ENCODE data around the gene NUP62. TPM values are rescaled to one million over a fixed set of nuclear protein-coding genes. Genes with fewer than 3 reads are reported as not detected.

Gene NUP62
- total RNA-seq, 1 donor from 2014 or later = 46.0 TPM

GRCh38 chr19:49904136-49904535 is 25.2 kb downstream of the NUP62 start:
- no peak for DNase-seq (ENCODE audit: low read depth)

DNA sequence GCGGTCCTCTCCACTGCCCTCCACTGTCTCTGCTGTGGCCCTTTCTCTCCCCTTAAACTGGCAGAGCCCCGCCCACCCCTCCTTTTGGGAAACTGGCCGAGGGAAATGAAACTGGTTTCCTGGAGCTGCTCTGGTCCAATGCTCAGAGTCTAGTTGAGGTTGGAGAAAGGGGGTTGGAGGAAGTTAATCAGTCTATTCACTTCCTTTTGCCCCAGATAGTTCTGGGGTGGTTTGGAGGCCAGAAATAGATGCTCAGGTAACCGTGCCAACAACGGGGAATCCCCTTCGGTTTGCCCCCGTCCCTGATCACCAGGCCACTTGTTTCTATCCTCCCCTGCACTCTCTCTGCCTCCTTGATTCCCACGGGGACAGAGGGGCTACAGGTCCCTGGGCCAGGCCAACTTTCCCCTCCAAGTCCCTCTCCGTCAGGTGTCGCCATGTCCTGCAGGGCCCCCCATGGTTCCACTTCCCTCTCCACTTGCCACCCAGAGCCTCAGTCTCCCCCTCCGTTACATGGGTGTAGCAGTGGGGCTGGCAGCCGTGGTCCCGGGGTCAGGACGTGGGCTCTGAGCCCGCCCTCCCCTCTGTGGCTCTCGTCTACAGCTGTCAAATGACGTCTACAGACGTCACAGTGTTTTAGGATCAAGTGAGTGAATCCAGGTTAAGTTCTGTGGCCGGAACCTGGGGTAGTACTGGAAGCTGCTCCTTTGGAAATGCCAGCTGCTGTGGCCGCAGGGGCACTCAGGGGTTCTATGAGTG is 32.3 kb downstream of the NUP62 start, which contains the start of gene IL4I1:
IL4I1 (minus strand) TSS at position 25 of the 759 bp plus-strand sequence. CDS start 727 bp downstream, outside the sequence.
- peak; percentile 90 for DNase-seq (ENCODE audit: low read depth)

- DNase-seq (ENCODE audit: low read depth) = no peak
These were observed 33.6 kb downstream of the NUP62 start for GRCh38 chr19:49895566-49896297.

DNA sequence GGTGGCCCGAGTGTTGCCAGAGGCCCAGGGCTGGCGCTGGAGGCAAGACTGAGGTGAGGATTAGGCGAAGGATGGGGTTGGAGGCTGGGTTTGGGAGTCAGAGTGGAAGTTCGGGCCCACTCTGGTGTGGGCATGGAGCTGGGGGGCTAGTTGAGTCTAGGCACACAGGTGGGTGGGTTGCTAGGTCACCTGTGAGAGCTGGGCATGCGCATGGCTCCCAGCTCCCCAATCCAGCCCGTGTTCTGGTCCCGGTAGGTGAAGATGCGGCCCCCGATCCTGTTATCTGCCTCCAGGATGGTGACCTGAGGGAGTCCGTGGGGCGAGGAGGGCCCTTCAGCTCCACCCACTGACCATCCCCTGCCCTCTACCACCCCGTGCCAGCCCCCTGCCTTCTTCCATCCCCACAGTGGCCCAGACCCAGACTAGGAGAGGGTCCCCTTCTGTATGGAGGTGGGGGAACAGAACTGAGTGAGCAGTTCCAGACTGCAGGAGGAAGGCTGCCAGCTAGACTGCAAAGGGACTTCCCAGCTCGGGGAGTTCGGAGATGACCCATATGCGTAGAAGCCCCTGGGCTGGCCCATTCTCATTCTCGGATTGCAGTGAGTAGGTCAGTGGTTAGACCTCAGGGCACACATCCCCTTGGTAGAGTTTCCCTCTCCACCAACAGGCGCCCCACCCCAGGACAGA is 34.3 kb downstream of the NUP62 start:
- no peak for DNase-seq (ENCODE audit: low read depth)

- DNase-seq (ENCODE audit: low read depth) = no peak
These were observed 35.2 kb downstream of the NUP62 start for GRCh38 chr19:49894011-49894664.

DNA sequence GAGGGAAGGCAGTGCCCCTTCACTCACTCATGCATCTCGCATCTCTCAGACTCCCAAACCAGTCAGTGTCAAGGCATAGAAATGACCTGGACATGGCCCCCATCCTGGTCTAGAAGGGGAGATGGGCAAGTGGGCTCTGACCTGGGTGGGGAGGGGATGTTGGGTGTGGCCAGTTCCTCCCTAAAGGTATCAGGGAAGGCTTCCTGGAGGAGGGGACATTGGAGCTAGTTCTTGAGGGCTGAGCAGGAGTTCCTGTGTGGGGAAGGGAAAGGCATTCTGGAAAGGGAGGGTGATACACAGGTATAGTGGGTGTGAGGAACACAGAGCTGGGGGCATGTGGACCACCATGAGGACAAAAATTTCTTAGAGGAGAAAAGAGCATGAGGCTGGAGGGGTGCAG is 36.6 kb downstream of the NUP62 start:
- no peak for DNase-seq (ENCODE audit: low read depth)

- no peak for DNase-seq (ENCODE audit: low read depth)
These were observed 37.9 kb downstream of the NUP62 start for GRCh38 chr19:49891393-49891792.

- DNase-seq (ENCODE audit: low read depth) = no peak
These were observed 38.7 kb downstream of the NUP62 start for GRCh38 chr19:49890349-49891311.

GRCh38 chr19:49889687-49890348 is 39.5 kb downstream of the NUP62 start:
- peak; percentile 50 for DNase-seq (ENCODE audit: low read depth)

GRCh38 chr19:49889038-49889686 is 40.1 kb downstream of the NUP62 start:
- no peak for DNase-seq (ENCODE audit: low read depth)

DNA sequence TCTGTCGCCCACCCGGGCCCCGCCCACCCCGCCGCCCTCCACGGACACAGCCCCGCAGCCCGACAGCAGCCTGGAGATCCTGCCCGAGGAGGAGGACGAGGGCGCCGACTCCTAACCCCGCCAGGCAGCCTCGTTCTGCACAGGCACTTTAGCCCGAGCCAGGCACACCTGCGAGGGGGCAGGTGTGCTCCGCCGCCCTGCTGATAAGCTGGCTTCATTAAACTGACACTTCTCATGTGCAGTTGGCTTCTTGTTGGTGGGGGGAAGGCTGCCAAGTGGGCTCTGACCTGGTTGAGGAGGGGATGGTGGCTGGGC is 40.8 kb downstream of the NUP62 start:
- DNase-seq (ENCODE audit: low read depth) = no peak

DNA sequence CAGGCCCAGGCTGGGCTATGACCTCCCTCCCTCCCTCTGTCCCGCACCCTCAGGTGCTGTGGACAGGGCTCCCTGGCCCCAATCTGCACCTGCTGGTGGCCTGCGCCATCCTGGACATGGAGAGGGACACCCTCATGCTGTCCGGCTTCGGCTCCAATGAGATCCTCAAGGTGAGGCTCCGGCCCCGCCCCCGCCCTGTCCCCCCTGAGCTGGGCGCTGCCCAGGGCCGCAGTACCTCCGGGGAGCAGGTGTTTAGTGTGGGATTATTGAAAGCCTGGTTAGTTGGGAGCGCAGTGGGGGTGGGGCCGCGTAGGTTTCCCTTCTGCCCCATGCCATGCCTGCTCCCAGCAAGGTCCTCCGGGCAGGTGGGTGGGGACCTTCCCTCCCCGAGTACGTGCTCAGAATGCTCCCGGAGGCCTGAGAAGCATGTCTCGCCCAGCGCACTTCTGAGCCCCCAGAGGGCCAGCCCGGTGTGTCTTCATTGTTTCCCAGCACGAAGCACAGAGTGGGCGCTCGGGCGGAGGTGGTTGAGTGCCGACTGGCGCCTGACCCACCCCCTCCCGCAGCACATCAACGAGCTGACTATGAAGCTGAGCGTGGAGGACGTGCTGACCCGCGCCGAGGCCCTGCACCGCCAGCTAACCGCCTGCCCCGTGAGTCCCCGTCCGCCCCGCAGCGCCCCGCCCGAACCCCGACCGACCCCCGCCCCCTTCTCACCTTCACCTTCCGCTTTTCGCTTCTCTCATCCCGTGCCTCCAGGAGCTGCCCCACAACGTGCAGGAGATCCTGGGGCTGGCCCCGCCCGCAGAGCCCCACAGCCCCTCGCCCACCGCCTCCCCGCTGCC is 41.4 kb downstream of the NUP62 start:
- DNase-seq (ENCODE audit: low read depth) = no peak

DNA sequence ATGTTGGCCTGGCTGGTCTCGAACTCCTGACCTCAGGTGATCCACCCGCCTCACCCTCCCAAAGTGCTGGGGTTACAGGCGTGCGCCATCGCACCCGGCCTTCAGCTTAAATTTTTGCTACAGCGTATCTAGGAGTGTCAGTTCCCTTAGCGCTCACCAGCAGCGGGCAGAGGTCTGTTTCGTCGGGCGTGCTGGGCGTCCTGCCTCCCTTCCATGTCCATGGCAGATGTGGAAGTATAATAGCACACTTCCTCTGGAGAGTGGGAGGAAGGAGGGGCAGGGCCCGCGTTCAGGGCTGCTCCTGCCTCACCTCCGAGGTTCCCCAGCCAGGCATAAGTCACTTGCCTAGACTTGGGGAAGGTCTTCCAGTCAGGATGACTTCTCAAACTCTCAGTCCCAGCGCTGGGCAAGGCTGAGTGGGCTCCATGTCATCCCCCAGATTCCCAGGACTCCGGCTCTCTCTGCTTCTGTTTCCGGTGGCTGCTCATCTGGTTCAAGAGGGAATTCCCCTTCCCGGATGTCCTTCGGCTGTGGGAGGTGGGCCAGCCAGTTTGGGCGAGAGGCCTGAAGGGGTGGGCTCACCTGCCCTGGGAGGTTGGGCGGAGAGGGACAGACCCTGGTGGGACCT is 42.2 kb downstream of the NUP62 start:
- no peak for DNase-seq (ENCODE audit: low read depth)

DNA sequence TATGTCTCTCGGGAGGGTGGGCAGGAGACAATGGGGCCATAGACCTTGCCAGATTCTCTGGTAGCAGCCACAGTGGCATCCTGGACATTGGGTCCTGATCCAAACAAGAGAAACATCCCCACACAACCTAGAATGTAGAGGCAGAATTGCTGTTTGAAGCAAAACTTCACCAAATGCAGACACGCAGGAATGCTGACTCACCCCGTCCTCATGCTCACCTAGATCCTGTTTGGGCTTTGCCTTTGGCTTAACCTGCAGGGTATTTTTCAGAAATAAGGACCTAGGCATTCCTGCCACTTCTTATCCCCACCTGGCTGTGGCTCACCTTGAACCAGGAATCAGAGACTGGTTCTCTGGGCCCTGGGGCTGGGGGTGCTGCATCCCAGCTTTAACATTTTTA is 44.5 kb downstream of the NUP62 start:
- DNase-seq (ENCODE audit: low read depth) = no peak

DNA sequence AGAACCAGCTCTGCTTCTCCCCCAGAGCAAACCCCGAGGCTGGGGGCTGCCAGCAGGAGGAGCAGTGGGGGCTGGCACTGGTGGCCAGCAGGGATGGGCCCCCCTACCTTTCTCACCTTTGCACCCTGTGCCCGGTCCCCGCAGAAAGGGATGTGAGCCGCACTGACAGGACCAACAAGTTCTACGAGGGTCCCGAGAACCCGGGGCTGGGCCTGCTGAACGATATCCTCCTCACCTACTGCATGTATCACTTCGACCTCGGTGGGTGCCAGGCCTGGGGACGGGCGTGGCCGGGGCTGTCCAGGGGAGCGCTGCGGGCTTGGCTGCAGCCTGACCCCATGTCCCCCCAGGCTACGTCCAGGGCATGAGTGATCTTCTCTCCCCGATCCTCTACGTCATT is 45.2 kb downstream of the NUP62 start:
- DNase-seq (ENCODE audit: low read depth) = no peak

DNA sequence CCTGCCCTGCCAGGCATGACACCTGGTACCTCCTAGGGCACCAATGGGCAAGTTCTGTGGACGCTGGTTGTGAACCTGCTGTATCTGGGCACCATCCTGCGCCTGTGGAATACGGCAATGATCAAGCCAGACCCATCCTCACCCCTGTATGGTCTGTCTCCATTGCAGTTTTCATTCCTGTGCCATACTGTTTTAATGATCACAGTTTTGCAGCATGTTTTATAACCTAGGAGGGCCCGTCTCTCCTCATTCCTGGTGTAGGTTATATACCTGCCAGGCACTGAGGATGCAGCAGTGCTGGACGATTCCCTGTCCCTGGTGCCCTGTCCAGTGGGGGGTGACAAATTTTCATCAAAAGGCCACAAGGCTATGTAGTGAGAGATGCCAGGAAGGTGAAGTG is 46.2 kb downstream of the NUP62 start:
- no peak for DNase-seq (ENCODE audit: low read depth)

GRCh38 chr19:49882643-49883042 is 46.7 kb downstream of the NUP62 start:
- no peak for DNase-seq (ENCODE audit: low read depth)

DNA sequence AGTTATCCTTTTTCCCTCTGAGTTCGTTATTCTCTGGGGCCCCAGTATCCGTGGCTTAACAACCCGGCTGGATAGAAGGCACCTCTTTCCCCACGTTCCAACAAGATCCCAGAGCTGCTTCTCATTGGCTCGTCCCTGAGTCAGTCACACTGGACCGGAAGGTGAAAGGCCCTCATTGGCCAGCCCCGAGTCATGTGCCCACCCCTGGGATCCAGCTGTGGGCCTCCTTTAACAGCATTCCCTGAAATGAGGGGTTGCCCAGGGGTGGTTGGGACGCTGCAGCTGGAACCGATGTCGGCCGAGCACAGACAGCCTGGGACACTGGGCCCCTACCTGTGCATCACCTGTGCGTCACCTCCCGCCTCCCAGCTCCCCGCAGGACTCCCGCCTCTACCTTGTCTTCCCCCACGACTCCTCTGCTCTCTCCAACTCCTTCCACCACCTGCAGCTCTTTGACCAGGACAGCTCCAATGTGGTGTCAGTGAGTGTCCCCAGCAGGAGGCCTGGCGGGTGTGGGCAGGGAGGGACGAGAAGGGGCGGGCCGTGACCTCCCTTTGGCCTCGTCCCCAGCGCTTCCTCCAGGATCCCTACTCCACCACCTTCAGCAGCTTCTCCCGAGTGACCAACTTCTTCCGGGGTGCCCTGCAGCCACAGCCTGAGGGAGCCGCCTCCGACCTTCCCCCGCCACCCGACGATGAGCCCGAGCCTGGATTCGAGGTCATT is 47.5 kb downstream of the NUP62 start:
- DNase-seq (ENCODE audit: low read depth) = no peak
